H1 (cell line): ENCODE measurements around the gene KRT77. TPM values are rescaled to one million over a fixed set of nuclear protein-coding genes. Genes with fewer than 3 reads are reported as not detected.

Source experiments
- CTCF ChIA-PET: fragments of 300-600 bp; sonication (Branson Sonifier 250); formaldehyde crosslinking; loops from one replicate; lab custom pipeline; 2021; ENCODE audit not compliant: partially characterized antibody; lab: Charles Lee
- POLR2A ChIA-PET: fragments of 300-600 bp; sonication (Branson Sonifier 250); formaldehyde crosslinking; loops from one replicate; lab custom pipeline; 2021; ENCODE audit warnings: inconsistent platforms; ENCODE audit not compliant: partially characterized antibody; lab: Charles Lee
- DNase-seq, 2 experiments: peaks; one replicate each; pipeline versions ENCODE4 v3.0.0 to v3.0.0-alpha.2; 2010 to 2022; ENCODE audit warnings: low spot score in 2 of 2, low read depth in 1 of 2, mixed read lengths in 1 of 2
- FAIRE-seq: peaks from 2 replicates; lab custom pipeline; 2011; peaks lifted over from hg19 to GRCh38; lab: Jason Lieb, UNC
- H2AFZ ChIP-seq: 2 replicates; pipeline ENCODE4 v1.8.1; 2012; ENCODE audit warnings: low read length, inconsistent platforms
- H2AK5ac ChIP-seq: 2 replicates; pipeline ENCODE4 v1.6.1; 2013; ENCODE audit warnings: low read depth, low read length
- H2BK120ac ChIP-seq: replicated peaks from 2 replicates; pipeline ENCODE3; 2013; ENCODE audit warnings: low read depth, low read length, inconsistent platforms
- H2BK12ac ChIP-seq: 2 replicates; pipeline ENCODE4 v1.6.1; 2013; ENCODE audit warnings: low read depth, low read length
- H2BK15ac ChIP-seq: 2 replicates; pipeline ENCODE4 v1.6.1; 2013; ENCODE audit warnings: low read length
- H2BK20ac ChIP-seq: 2 replicates; pipeline ENCODE4 v1.6.1; 2013; ENCODE audit warnings: low read length
- H2BK5ac ChIP-seq: 2 replicates; pipeline ENCODE4 v1.6.1; 2013; ENCODE audit warnings: low read depth, low read length
- H3K14ac ChIP-seq: 2 replicates; pipeline ENCODE4 v1.6.1; 2013; ENCODE audit warnings: inconsistent platforms; ENCODE audit not compliant: insufficient read length
- H3K18ac ChIP-seq: 2 replicates; pipeline ENCODE4 v1.6.1; 2013; ENCODE audit warnings: low read length; ENCODE audit errors: extremely low read depth
- H3K23ac ChIP-seq: 2 replicates; pipeline ENCODE4 v1.6.1; 2013; ENCODE audit warnings: inconsistent platforms; ENCODE audit not compliant: insufficient read length
- H3K23me2 ChIP-seq: 2 replicates; pipeline ENCODE4 v1.6.1; 2013; ENCODE audit warnings: low read depth, low read length
- H3K27ac ChIP-seq: 2 replicates; pipeline ENCODE4 v1.6.1; 2011; ENCODE audit warnings: low read depth, low read length, inconsistent platforms
- H3K27me3 ChIP-seq, 4 experiments: replicated peaks in 1 of 4; 1 replicate in 1 of 4; 2 replicates in 3 of 4; pipeline versions ENCODE4 v1.6.1 to v1.8.1; 2011 to 2013; ENCODE audit warnings: low read length in 3 of 4, mild to moderate bottlenecking in 3 of 4, inconsistent platforms in 2 of 4, mixed read lengths in 2 of 4, moderate library complexity in 1 of 4; ENCODE audit not compliant: control insufficient read depth in 3 of 4, insufficient read depth in 3 of 4; ENCODE audit errors: extremely low read depth in 1 of 4
- H3K36me3 ChIP-seq, 4 experiments: 2 replicates each; pipeline versions ENCODE4 v1.6.1 to v1.8.1; 2011 to 2013; ENCODE audit warnings: mild to moderate bottlenecking in 4 of 4, low read length in 3 of 4, moderate library complexity in 2 of 4, control low read depth in 1 of 4, inconsistent platforms in 1 of 4; ENCODE audit not compliant: insufficient read depth in 4 of 4, control insufficient read depth in 2 of 4
- H3K4ac ChIP-seq: replicated peaks from 2 replicates; pipeline ENCODE3; 2013; ENCODE audit warnings: low read length, low read depth, mixed read lengths, inconsistent platforms; ENCODE audit not compliant: insufficient read length
- H3K4me1 ChIP-seq, 4 experiments: replicated peaks in 1 of 4; 1 replicate in 1 of 4; 2 replicates in 3 of 4; pipeline versions ENCODE4 v1.6.1 to v1.8.1; 2011 to 2013; ENCODE audit warnings: low read length in 3 of 4, inconsistent platforms in 2 of 4, mixed read lengths in 1 of 4; ENCODE audit not compliant: insufficient read depth in 4 of 4, control insufficient read depth in 3 of 4
- H3K4me2 ChIP-seq, 2 experiments: 2 replicates each; pipeline versions ENCODE4 v1.6.1 to v1.8.1; 2011 to 2013; ENCODE audit warnings: low read depth in 2 of 2, low read length in 2 of 2, control low read depth in 1 of 2, inconsistent platforms in 1 of 2, mild to moderate bottlenecking in 1 of 2; ENCODE audit not compliant: insufficient read depth in 1 of 2
- H3K4me3 ChIP-seq, 4 experiments: fragments of 200-600, 300-600 bp in 1 of 4; sonication (generic), shearing (Covaris generic), sonication (Bioruptor Twin) in 1 of 4; 2 replicates each; pipeline versions ENCODE4 v1.5.1 to v1.8.1; 2011 to 2016; ENCODE audit warnings: low read length in 4 of 4, low read depth in 3 of 4, control low read depth in 2 of 4, inconsistent platforms in 2 of 4, mild to moderate bottlenecking in 2 of 4, mixed read lengths in 1 of 4, moderate library complexity in 1 of 4; ENCODE audit not compliant: insufficient read depth in 2 of 4; ENCODE audit errors: extremely low read depth in 1 of 4
- H3K56ac ChIP-seq: replicated peaks from 2 replicates; pipeline ENCODE3; 2013; ENCODE audit warnings: low read depth, mild to moderate bottlenecking, mixed read lengths, low read length, inconsistent platforms; ENCODE audit not compliant: insufficient read length
- H3K79me1 ChIP-seq: 2 replicates; pipeline ENCODE4 v1.6.1; 2013; ENCODE audit warnings: low read depth, low read length, control low read depth
- H3K79me2 ChIP-seq, 2 experiments: 2 replicates each; pipeline versions ENCODE4 v1.6.1 to v1.8.1; 2012 to 2013; ENCODE audit warnings: low read length in 2 of 2, mild to moderate bottlenecking in 2 of 2, inconsistent platforms in 1 of 2; ENCODE audit not compliant: insufficient read depth in 2 of 2, control insufficient read depth in 1 of 2
- H3K9ac ChIP-seq, 4 experiments: replicated peaks in 1 of 4; 1 replicate in 1 of 4; 2 replicates in 3 of 4; pipeline versions ENCODE4 v1.6.1 to v1.8.1; 2011 to 2013; ENCODE audit warnings: low read depth in 3 of 4, low read length in 3 of 4, control low read depth in 2 of 4, mild to moderate bottlenecking in 2 of 4, moderate library complexity in 2 of 4, inconsistent platforms in 1 of 4; ENCODE audit errors: extremely low read depth in 1 of 4
- H3K9me3 ChIP-seq, 2 experiments: 2 replicates each; pipeline versions ENCODE4 v1.6.1 to v1.8.1; 2012 to 2013; ENCODE audit warnings: mild to moderate bottlenecking in 2 of 2, moderate library complexity in 2 of 2, control low read depth in 1 of 2, inconsistent platforms in 1 of 2, low read depth in 1 of 2, low read length in 1 of 2, mixed read lengths in 1 of 2; ENCODE audit not compliant: insufficient read depth in 2 of 2
- H4K20me1 ChIP-seq, 2 experiments: replicated peaks in 1 of 2; 2 replicates each; pipeline versions ENCODE3 to v1.8.1; 2011 to 2013; ENCODE audit warnings: inconsistent platforms in 2 of 2, low read length in 2 of 2, mild to moderate bottlenecking in 1 of 2; ENCODE audit not compliant: insufficient read depth in 2 of 2, control insufficient read depth in 1 of 2
- H4K5ac ChIP-seq: 2 replicates; pipeline ENCODE4 v1.6.1; 2013; ENCODE audit warnings: low read length, low read depth, mixed read lengths, inconsistent platforms; ENCODE audit not compliant: insufficient read length
- H4K8ac ChIP-seq: 2 replicates; pipeline ENCODE4 v1.8.0; 2013; ENCODE audit warnings: mild to moderate bottlenecking, moderate library complexity, low read length, inconsistent platforms; ENCODE audit not compliant: insufficient read depth; ENCODE audit errors: extremely low read depth
- H4K91ac ChIP-seq: replicated peaks from 2 replicates; pipeline ENCODE3; 2013; ENCODE audit warnings: low read length, mixed read lengths, inconsistent platforms; ENCODE audit not compliant: insufficient read length
- CBX8 ChIP-seq: fragments of 300-800, 300-1000 bp; sonication (generic); IDR thresholded peaks from 2 replicates; pipeline ENCODE4 v1.7.1; 2016; ENCODE audit warnings: low read depth, low read length, borderline replicate concordance
- RBBP5 ChIP-seq: IDR thresholded peaks from 2 replicates; pipeline ENCODE4 v1.7.1; 2012; ENCODE audit warnings: low read depth, mild to moderate bottlenecking, inconsistent platforms, low read length, moderate library complexity, borderline replicate concordance
- TAF7 ChIP-seq: optimal IDR thresholded peaks from 2 replicates; pipeline ENCODE3; 2011; ENCODE audit warnings: low read depth, mild to moderate bottlenecking, inconsistent platforms, low read length, moderate library complexity, borderline replicate concordance
- TCF12 ChIP-seq: IDR thresholded peaks from 2 replicates; pipeline ENCODE4 v1.6.1; 2011; ENCODE audit warnings: low read depth, mild to moderate bottlenecking, low read length
- TEAD4 ChIP-seq: IDR thresholded peaks from 2 replicates; pipeline ENCODE4 v1.6.1; 2012; ENCODE audit warnings: low read depth, low read length, inconsistent platforms, mixed read lengths
- WGBS, 2 experiments: shearing (Covaris generic) in 1 of 2; methylation state at CpG; one replicate each; pipeline versions ENCODE4 v1.1.6 to v1.1.7; 2013 to 2015; ENCODE audit warnings: low lambda C conversion rate in 2 of 2, mixed read lengths in 2 of 2, inconsistent platforms in 1 of 2, low coverage in 1 of 2, missing lambda C conversion rate in 1 of 2; ENCODE audit not compliant: insufficient replicate concordance in 2 of 2, insufficient coverage in 1 of 2, insufficient read length in 1 of 2; ENCODE audit errors: extremely low coverage in 1 of 2, missing lambda C conversion rate in 1 of 2; 5-methylcytosine and 5-hydroxymethylcytosine counted together
- polyA plus RNA-seq, 7 experiments: library from polyadenylated mRNA; depleted of rRNA in 3 of 7; stranded (reverse) in 5 of 7; unstranded in 2 of 7; fragments of >200 nt in 5 of 7; fragments of 200-250 nt in 2 of 7; gene quantifications; 1 replicate in 5 of 7; 2 replicates in 1 of 7; 4 replicates in 1 of 7; pipeline versions ENCODE4 v1.2.1 to v1.2.3, GENCODE V29; 2011 to 2013; ENCODE audit warnings: missing spikeins in 2 of 7, mixed read lengths in 2 of 7
- total RNA-seq: library from RNA; stranded (reverse); fragmentation: NEBNext Ultra II Directional; extraction: Animal tissue kit (Norgen Biotek cat#: 25700); gene quantifications from 2 replicates; pipeline ENCODE4 v1.2.1, GENCODE V29; 2021

Gene KRT77
- total and polyA plus RNA-seq, 2 of the 8 experiments (the other 6 are each of a cell fraction or from before 2014, with no cell fraction given) = 0.02 TPM; not detected in 1

GRCh38 chr12:52695039-52695438 lies 8.3 kb downstream of the KRT77 start:
- Histone ChIP-seq H3K9me3 (no peaks in the 10 kb centered on the region), H4K91ac (no peak overlapping the region), H3K4me2 (no peak overlapping the region), H2BK20ac (no peak overlapping the region), H2BK120ac (no peak overlapping the region), H3K4ac (no peak overlapping the region), H3K27me3 (peaks cover 0 to 28% (median 12%) of the 10 kb centered on the region in 4 experiments; a peak in 6 of 7 replicates), H3K79me1 (no peaks in the 10 kb centered on the region), H3K56ac (no peak overlapping the region), H4K5ac (no peak overlapping the region), H3K27ac (no peak overlapping the region), H3K14ac (no peak overlapping the region), H2AFZ (no peak overlapping the region), H3K9ac (no peak overlapping the region), H3K18ac (no peak overlapping the region), H3K4me1 (peaks cover 0 to 9% (median 3%) of the 10 kb centered on the region in 4 experiments; a peak in 3 of 7 replicates), H2AK5ac (no peak overlapping the region), H2BK15ac (no peak overlapping the region), H3K4me3 (no peak overlapping the region), H3K79me2 (no peaks in the 10 kb centered on the region), H4K8ac (no peak overlapping the region), H3K23ac (no peak overlapping the region), H2BK5ac (no peak overlapping the region), H3K23me2 (peaks cover 6% of the 10 kb centered on the region; the same call in 1 of the 2 replicates), H3K36me3 (no peaks in the 10 kb centered on the region), H4K20me1 (peaks cover 0 to 2% of the 10 kb centered on the region in 2 experiments), H2BK12ac (no peak overlapping the region)
- 90% methylated on average over 3 of the region's 3 CpGs; no CpG with 5 or more reads in 1 of the 2 experiments for WGBS, 2 experiments
- TF ChIP-seq TCF12 (no peak), TAF7 (no peak), CBX8 (no peak), TEAD4 (no peak), RBBP5 (no peak)
- POLR2A ChIA-PET = no interaction called here
- FAIRE-seq (no peak), DNase-seq (no peak)
- CTCF ChIA-PET = interaction anchor here (0.8 to 1.5 kb wide), 5 partner anchors 12 to 379 kb away, joined by 3 to 4 read pairs (median 3); no protein-coding TSS in a partner anchor
